K562 (cell line): ENCODE results near the gene EIF4E. TPM values are rescaled to one million over a fixed set of nuclear protein-coding genes. Genes with fewer than 3 reads are reported as not detected.

Experiments used
- ATAC-seq: fragments of 200-7000 bp; cut with Tn5 transposase; 3 replicates; pipeline ENCODE4 v1.9.1; 2020; ENCODE audit warnings: moderate library complexity
- BruUV-seq: library from RNA; stranded (reverse); fragments of 400-500 nt; replicated peaks from 2 replicates; lab custom pipeline; 2021; lab: Mats Ljungman, UMichigan
- CTCF ChIA-PET: fragments of 300-600 bp; formaldehyde crosslinking; extraction: SDS; loops from one replicate; lab custom pipeline; 2021; ENCODE audit warnings: low intra/inter-chr PET ratio; lab: Yijun Ruan, JAX
- POLR2A ChIA-PET: fragments of 300-600, 350-650 bp; sonication (Branson Sonifier 250); formaldehyde crosslinking; extraction: SDS; loops from one replicate; lab custom pipeline; 2021; ENCODE audit warnings: antibody characterized with exemption, inconsistent platforms; lab: Yijun Ruan, JAX
- DNase-seq, 4 experiments: peaks; one replicate each; pipeline versions ENCODE4 v3.0.0 to v3.0.0-alpha.2; 2011 to 2018; ENCODE audit warnings: low spot score in 3 of 4, mixed read lengths in 3 of 4; ENCODE audit errors: extremely low read depth in 1 of 4
- FAIRE-seq: peaks from 2 replicates; lab custom pipeline; 2011; peaks lifted over from hg19 to GRCh38; lab: Jason Lieb, UNC
- H2AFZ ChIP-seq: 2 replicates; pipeline ENCODE4 v1.6.0; 2011; ENCODE audit warnings: low read depth, low read length, control low read depth, inconsistent platforms
- H3K27ac ChIP-seq: fragments of 200-600 bp; 3 replicates; pipeline ENCODE4 v1.8.0; 2011; ENCODE audit warnings: low read depth, mild to moderate bottlenecking, control low read depth, inconsistent platforms, low read length, moderate library complexity, mixed read lengths; ENCODE audit errors: extremely low read depth
- H3K27me3 ChIP-seq, 2 experiments: fragments of 300-600 bp in 1 of 2; 2 replicates in 1 of 2; 3 replicates in 1 of 2; pipeline versions ENCODE4 v1.6.0 to v1.8.0; 2011; ENCODE audit warnings: inconsistent platforms in 2 of 2, low read length in 2 of 2, mild to moderate bottlenecking in 1 of 2, mixed read lengths in 1 of 2, moderate library complexity in 1 of 2; ENCODE audit not compliant: control insufficient read depth in 2 of 2, insufficient read depth in 2 of 2
- H3K36me3 ChIP-seq: fragments of 300-600 bp; 3 replicates; pipeline ENCODE4 v1.8.0; 2011; ENCODE audit warnings: mild to moderate bottlenecking, low read length, inconsistent platforms; ENCODE audit not compliant: control insufficient read depth, insufficient read depth
- H3K4me1 ChIP-seq, 2 experiments: fragments of 200-600 bp in 1 of 2; replicated peaks in 1 of 2; 2 replicates in 1 of 2; 3 replicates in 1 of 2; pipeline versions ENCODE4 v1.5.1 to v1.8.0; 2011; ENCODE audit warnings: inconsistent platforms in 2 of 2, low read length in 2 of 2, mild to moderate bottlenecking in 1 of 2, mixed read lengths in 1 of 2, moderate library complexity in 1 of 2; ENCODE audit not compliant: control insufficient read depth in 2 of 2, insufficient read depth in 2 of 2
- H3K4me2 ChIP-seq: 2 replicates; pipeline ENCODE4 v1.6.1; 2011; ENCODE audit warnings: low read length, control low read depth, inconsistent platforms, mixed read lengths; ENCODE audit not compliant: insufficient read depth
- H3K4me3 ChIP-seq: fragments of 200-600 bp; sonication (generic), shearing (Covaris generic); 2 replicates; pipeline ENCODE4 v1.5.1; 2016; ENCODE audit warnings: control low read depth, inconsistent platforms
- H3K79me2 ChIP-seq: fragments of 200-600 bp; 3 replicates; pipeline ENCODE4 v1.8.0; 2011; ENCODE audit warnings: low read length, inconsistent platforms; ENCODE audit not compliant: control insufficient read depth, insufficient read depth
- H3K9ac ChIP-seq, 2 experiments: 2 replicates each; pipeline versions ENCODE4 v1.6.0 to v1.6.1; 2011; ENCODE audit warnings: low read depth in 2 of 2, low read length in 2 of 2, control low read depth in 1 of 2, inconsistent platforms in 1 of 2, mild to moderate bottlenecking in 1 of 2, mixed read lengths in 1 of 2; ENCODE audit not compliant: insufficient read depth in 1 of 2
- H3K9me1 ChIP-seq: one replicate; pipeline ENCODE4 v1.6.0; 2011; ENCODE audit warnings: inconsistent platforms, mild to moderate bottlenecking, low read length, moderate library complexity; ENCODE audit not compliant: control insufficient read depth, insufficient read depth
- H3K9me3 ChIP-seq: replicated peaks from 2 replicates; pipeline ENCODE4 v1.5.1; 2011; ENCODE audit warnings: low read depth, low read length, inconsistent platforms; ENCODE audit not compliant: control insufficient read depth, insufficient read depth
- H4K20me1 ChIP-seq: replicated peaks from 2 replicates; pipeline ENCODE4 v1.6.1; 2011; ENCODE audit warnings: low read length, inconsistent platforms, mixed read lengths; ENCODE audit not compliant: control insufficient read depth, insufficient read depth
- HBP1 ChIP-seq: fragments of 450-650 bp; formaldehyde crosslinking; IDR thresholded peaks from 2 replicates; pipeline ENCODE4 v1.4.0; 2022; ENCODE audit warnings: missing genetic modification characterization
- JUN ChIP-seq, 2 experiments: sonication (generic) in 1 of 2; formaldehyde crosslinking in 1 of 2; IDR thresholded peaks; 2 replicates each; pipeline versions ENCODE4 v1.6.1 to v1.8.0; 2012 to 2022; ENCODE audit warnings: borderline replicate concordance in 2 of 2, mild to moderate bottlenecking in 2 of 2, improper control_type of control experiment in 1 of 2, low read depth in 1 of 2, low read length in 1 of 2, missing genetic modification reagents in 1 of 2
- MBD1 ChIP-seq: fragments of 250-450 bp; sonication (Bioruptor Pico); IDR thresholded peaks from 2 replicates; pipeline ENCODE4 v1.8.0; 2022; ENCODE audit warnings: inconsistent platforms
- MLLT1 ChIP-seq, 2 experiments: fragments of 450-650 bp; IDR thresholded peaks; 2 replicates each; pipeline ENCODE4 v1.6.1; 2016
- POLR2H ChIP-seq: IDR thresholded peaks from 2 replicates; pipeline ENCODE4 v1.6.1; 2016; ENCODE audit warnings: missing genetic modification characterization, low read depth, mild to moderate bottlenecking, control low read depth, missing compliant biosample characterization, moderate library complexity
- RFX7 ChIP-seq: fragments of 250-450 bp; sonication (Bioruptor Pico); IDR thresholded peaks from 2 replicates; pipeline ENCODE4 v1.5.1; 2021; ENCODE audit warnings: mild to moderate bottlenecking
- XRCC3 ChIP-seq: fragments of 450-650 bp; IDR thresholded peaks from 2 replicates; pipeline ENCODE4 v1.6.1; 2017; ENCODE audit warnings: mild to moderate bottlenecking, moderate library complexity
- YY1 ChIP-seq, 3 experiments: IDR thresholded peaks; 2 replicates each; pipeline ENCODE4 v1.6.1; 2011; ENCODE audit warnings: low read length in 2 of 3, mild to moderate bottlenecking in 2 of 3, moderate library complexity in 2 of 3, borderline replicate concordance in 1 of 3, control low read depth in 1 of 3, low read depth in 1 of 3; ENCODE audit not compliant: insufficient read depth in 3 of 3, insufficient replicate concordance in 2 of 3, control insufficient read depth in 1 of 3, insufficient read length in 1 of 3; ENCODE audit errors: extremely low read depth in 1 of 3
- ZBTB1 ChIP-seq: sonication (generic); formaldehyde crosslinking; IDR thresholded peaks from 2 replicates; pipeline ENCODE4 v1.8.1; 2023; ENCODE audit warnings: missing genetic modification reagents, low read depth, mild to moderate bottlenecking, borderline replicate concordance
- WGBS: fragments of 100-300 bp; shearing (Covaris generic); methylation state at CpG from one replicate; pipeline ENCODE4 v1.1.6; 2016; ENCODE audit warnings: low coverage, mixed read lengths; ENCODE audit not compliant: insufficient coverage; ENCODE audit errors: missing lambda C conversion rate; 5-methylcytosine and 5-hydroxymethylcytosine counted together
- in situ Hi-C: fragments of 300-500 bp; cut with MboI; formaldehyde crosslinking; loops from 4 replicates; pipeline ENCODE4 v1.15.0; 2018; ENCODE audit warnings: inconsistent platforms, mixed read lengths
- intact Hi-C: fragments of 100-400 bp; cut with micrococcal nuclease; formaldehyde crosslinking; loops from 2 replicates; pipeline ENCODE4 v1.14.2; 2022
- polyA plus RNA-seq, 8 experiments: library from polyadenylated mRNA; depleted of rRNA in 4 of 8; stranded (reverse) in 5 of 8; unstranded in 3 of 8; fragments of >200 nt; fragmentation: Nextera tagmentation in 2 of 8; fragmentation: Illumina TruSeq in 1 of 8; extraction: Ambion mirVana in 2 of 8; extraction: Trizol in 1 of 8; gene quantifications; 2 replicates each; pipeline versions ENCODE4 v1.2.1 to v1.2.3, GENCODE V29; 2011 to 2014; ENCODE audit warnings: inconsistent platforms in 1 of 8, missing spikeins in 1 of 8
- total RNA-seq, 7 experiments: library from RNA; depleted of rRNA in 6 of 7; stranded (reverse); fragments of >200 nt in 6 of 7; fragmentation: Illumina TruSeq in 2 of 7; extraction: Trizol in 2 of 7; gene quantifications; 2 replicates each; pipeline versions ENCODE4 v1.2.1 to v1.2.3, GENCODE V29; 2011 to 2021; ENCODE audit warnings: low replicate concordance in 1 of 7
- TF ChIP-seq, protein P1 (sequence below): fragments of 250-450 bp; sonication (Bioruptor Pico); IDR thresholded peaks from 2 replicates; pipeline ENCODE4 v1.4.0; 2020
- TF ChIP-seq, protein P2 (sequence below), 2 experiments: fragments of 450-650 bp in 1 of 2; IDR thresholded peaks; 2 replicates each; pipeline ENCODE4 v1.6.1; 2011 to 2017; ENCODE audit warnings: low read depth in 2 of 2, antibody characterized with exemption in 1 of 2, borderline replicate concordance in 1 of 2, low read length in 1 of 2, mild to moderate bottlenecking in 1 of 2, mixed read lengths in 1 of 2; ENCODE audit not compliant: control insufficient read depth in 1 of 2

The EIF4E gene
- total and polyA plus RNA-seq, 9 of the 15 experiments (the other 6 are each of a cell fraction or from before 2014, with no cell fraction given): 164 to 489 (median 179) TPM

GRCh38 chr4:98903561-98903960 is 25.4 kb downstream of the EIF4E start:
- no peak for DNase-seq
- Histone ChIP-seq H3K9ac (no peak overlapping the region), H3K27ac (no peak overlapping the region), H3K4me2 (no peak overlapping the region), H3K4me1 (peaks cover 0 to 2% of the 10 kb centered on the region in 2 experiments; a peak in 2 of 5 replicates), H3K9me3 (no peaks in the 10 kb centered on the region), H2AFZ (no peak overlapping the region), H3K9me1 (no peaks in the 10 kb centered on the region), H3K79me2 (peaks cover 99% of the 10 kb centered on the region), H4K20me1 (peaks cover 10% of the 10 kb centered on the region; the same call in 1 of the 2 replicates), H3K4me3 (no peak overlapping the region), H3K36me3 (peaks cover 69% of the 10 kb centered on the region), H3K27me3 (no peaks in the 10 kb centered on the region)
- CTCF ChIA-PET: no interaction called here
- in situ Hi-C loops (no loop called here), intact Hi-C loops (no loop called here)
- ATAC-seq: no peak
- FAIRE-seq: no peak
- no TSS peak for BruUV-seq
- WGBS: 82% methylated on average over 2 of the region's 2 CpGs
- POLR2A ChIA-PET: interaction anchor here (0.5 kb wide), 1 partner anchor 902 kb away, joined by 3 read pairs; no protein-coding TSS in a partner anchor
- no peak for TF ChIP-seq YY1 (IDR thresholded peaks at IDR 0.05; ENCODE audit: borderline replicate concordance in 1 of 3, control insufficient read depth in 1 of 3, extremely low read depth in 1 of 3, insufficient read depth in 3 of 3, insufficient read length in 1 of 3, insufficient replicate concordance in 2 of 3, low read depth in 1 of 3, low read length in 2 of 3)
- no peak for TF ChIP-seq ZBTB1
- no peak for TF ChIP-seq MLLT1 (IDR thresholded peaks at IDR 0.05)
- TF ChIP-seq, protein P1, sequence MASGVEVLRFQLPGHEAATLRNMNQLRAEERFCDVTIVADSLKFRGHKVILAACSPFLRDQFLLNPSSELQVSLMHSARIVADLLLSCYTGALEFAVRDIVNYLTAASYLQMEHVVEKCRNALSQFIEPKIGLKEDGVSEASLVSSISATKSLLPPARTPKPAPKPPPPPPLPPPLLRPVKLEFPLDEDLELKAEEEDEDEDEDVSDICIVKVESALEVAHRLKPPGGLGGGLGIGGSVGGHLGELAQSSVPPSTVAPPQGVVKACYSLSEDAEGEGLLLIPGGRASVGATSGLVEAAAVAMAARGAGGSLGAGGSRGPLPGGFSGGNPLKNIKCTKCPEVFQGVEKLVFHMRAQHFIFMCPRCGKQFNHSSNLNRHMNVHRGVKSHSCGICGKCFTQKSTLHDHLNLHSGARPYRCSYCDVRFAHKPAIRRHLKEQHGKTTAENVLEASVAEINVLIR: no peak
- TF ChIP-seq POLR2H: no peak
- no peak for TF ChIP-seq HBP1 (CRISPR knock-in tag)
- TF ChIP-seq JUN (IDR thresholded peaks at IDR 0.05; ENCODE audit: borderline replicate concordance, low read depth, low read length): no peak
- no peak for TF ChIP-seq JUN (CRISPR knock-in tag; IDR thresholded peaks at IDR 0.05; ENCODE audit: borderline replicate concordance)
- no peak for TF ChIP-seq MBD1 (CRISPR knock-in tag)
- TF ChIP-seq, protein P2, sequence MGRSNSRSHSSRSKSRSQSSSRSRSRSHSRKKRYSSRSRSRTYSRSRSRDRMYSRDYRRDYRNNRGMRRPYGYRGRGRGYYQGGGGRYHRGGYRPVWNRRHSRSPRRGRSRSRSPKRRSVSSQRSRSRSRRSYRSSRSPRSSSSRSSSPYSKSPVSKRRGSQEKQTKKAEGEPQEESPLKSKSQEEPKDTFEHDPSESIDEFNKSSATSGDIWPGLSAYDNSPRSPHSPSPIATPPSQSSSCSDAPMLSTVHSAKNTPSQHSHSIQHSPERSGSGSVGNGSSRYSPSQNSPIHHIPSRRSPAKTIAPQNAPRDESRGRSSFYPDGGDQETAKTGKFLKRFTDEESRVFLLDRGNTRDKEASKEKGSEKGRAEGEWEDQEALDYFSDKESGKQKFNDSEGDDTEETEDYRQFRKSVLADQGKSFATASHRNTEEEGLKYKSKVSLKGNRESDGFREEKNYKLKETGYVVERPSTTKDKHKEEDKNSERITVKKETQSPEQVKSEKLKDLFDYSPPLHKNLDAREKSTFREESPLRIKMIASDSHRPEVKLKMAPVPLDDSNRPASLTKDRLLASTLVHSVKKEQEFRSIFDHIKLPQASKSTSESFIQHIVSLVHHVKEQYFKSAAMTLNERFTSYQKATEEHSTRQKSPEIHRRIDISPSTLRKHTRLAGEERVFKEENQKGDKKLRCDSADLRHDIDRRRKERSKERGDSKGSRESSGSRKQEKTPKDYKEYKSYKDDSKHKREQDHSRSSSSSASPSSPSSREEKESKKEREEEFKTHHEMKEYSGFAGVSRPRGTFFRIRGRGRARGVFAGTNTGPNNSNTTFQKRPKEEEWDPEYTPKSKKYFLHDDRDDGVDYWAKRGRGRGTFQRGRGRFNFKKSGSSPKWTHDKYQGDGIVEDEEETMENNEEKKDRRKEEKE (IDR thresholded peaks at IDR 0.05; ENCODE audit: borderline replicate concordance in 1 of 2, control insufficient read depth in 1 of 2, low read depth in 2 of 2, low read length in 1 of 2): no peak
- TF ChIP-seq XRCC3: no peak
- TF ChIP-seq RFX7 (CRISPR knock-in tag): no peak
